NOMO-1 (cell line): ENCODE measurements around the gene ANXA8.
"Not testable (repeated sequence)": the region's sequence is repeated elsewhere in the genome, so short reads cannot be mapped to it uniquely, and the experiment has no call there.

ENCODE experiments used
- DNase-seq, 2 experiments: peaks; one replicate each; lab custom pipeline; 2025; ENCODE audit not compliant: unreplicated experiment in 2 of 2; lab: John Stamatoyannopoulos, UW

ANXA8 gene

GRCh38 chr10:47465216-47465917, 18.5 kb downstream of the ANXA8 start:
- DNase-seq = not testable (repeated sequence)

DNA sequence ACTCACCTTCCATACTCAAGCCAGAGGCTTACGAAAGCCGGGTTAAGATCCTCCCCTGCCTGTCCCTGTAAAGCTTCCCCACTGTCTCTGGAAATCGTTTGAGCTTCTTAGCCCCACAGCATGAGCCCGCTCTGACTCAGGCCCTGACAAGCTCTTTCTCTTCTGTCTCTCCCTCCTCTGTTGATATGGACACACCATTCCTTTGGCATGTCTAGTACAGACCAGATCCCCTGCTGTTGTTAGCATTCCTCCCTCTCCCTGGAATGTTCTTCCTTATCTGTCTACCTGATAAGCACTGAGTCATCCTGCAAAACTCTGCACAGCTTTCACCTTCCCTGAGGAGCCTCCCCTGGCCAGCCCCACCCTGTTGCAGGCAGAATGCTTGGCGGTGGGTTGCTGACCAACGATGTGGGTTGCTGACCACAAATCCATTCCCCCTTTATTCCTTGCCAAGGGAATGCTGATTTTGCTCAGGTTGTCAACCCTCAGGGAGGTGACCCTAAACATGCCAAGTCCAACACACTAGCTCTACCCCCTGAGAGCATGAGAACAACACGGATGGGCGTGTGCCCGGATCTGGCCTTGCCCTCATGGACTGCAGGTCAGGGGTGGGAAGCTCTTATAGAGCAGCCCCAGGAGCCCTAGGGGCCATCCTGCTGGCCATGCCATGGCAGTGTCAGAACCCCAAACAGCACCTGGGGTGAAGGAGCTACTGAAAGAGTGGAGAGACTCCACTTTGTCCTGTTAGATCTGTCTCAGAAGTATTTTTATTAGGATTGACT, 21.1 kb downstream of the ANXA8 start:
- not testable (repeated sequence) for DNase-seq

DNA sequence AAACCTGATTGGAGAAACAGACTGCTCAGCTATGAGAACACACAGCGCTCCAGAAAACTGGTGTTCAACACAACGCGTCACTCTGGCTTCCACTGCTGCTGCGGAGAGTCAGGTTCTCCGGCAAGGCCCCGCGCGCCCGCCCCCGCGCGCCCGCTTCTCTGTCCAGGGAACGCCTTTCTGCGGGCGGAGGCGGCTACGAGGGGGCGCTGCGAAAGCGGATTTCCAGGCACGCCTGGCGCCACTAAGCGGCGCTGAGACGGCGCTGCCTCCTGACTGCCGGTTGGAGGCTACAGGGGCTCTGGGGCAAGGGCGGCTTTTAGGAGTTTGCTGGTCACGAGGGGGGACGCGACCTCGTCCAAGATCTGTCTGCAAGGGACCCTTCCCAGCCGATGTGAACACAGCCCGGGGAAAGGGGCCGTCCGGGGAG, 22.6 kb downstream of the ANXA8 start:
- DNase-seq = peak in 1 of 2 experiments; percentile 12

DNA sequence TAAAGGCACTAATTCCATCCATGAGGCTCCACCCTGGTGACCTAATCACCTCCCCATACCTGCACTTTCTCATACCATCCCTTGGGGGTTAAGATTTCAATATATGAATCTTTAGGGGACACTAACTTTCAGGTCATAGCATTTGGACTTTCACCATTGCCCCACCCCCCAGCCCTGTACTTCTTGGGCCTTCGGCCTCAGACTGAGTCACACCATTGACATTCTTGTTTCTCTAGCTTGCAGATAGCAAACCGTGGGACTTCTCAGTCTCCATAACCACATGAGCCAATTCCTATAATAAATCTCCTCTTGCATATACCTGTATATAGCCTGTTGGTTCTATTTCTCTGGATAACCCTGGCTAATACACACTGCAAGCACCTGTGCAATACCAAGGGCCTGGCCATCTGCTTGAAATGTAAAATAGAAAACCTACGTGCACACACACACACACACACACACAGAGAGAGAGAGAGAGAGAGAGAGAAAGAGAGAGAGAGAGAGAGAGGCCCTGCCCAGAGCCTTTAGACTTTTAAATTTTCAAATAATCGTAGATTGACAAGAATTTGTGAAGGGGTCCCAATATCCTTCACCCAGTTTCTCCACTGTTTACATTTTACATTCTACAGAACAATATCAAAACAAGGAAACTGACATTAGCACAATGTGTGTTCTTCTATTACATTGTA, 25.3 kb downstream of the ANXA8 start:
- DNase-seq = no peak

- no peak for DNase-seq
These were observed 26.1 kb downstream of the ANXA8 start for GRCh38 chr10:47457826-47458225.

DNA sequence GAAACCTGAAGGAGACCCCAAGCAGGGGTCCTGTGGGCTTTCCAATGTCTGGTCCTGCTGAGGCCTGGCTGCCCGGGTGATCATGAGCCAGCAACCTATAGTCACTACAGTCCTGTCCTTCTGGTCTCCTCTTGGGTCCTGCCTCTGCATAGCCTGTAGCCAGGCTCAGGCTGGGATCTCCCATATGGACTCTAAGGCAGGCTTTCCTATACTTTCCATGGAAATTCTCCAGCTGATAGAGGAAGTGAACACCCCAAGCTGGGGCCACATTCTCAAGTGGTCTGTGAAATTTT, 26.4 kb downstream of the ANXA8 start:
- DNase-seq = no peak

- DNase-seq = no peak
These were observed 27.0 kb downstream of the ANXA8 start for GRCh38 chr10:47456794-47457527.

DNA sequence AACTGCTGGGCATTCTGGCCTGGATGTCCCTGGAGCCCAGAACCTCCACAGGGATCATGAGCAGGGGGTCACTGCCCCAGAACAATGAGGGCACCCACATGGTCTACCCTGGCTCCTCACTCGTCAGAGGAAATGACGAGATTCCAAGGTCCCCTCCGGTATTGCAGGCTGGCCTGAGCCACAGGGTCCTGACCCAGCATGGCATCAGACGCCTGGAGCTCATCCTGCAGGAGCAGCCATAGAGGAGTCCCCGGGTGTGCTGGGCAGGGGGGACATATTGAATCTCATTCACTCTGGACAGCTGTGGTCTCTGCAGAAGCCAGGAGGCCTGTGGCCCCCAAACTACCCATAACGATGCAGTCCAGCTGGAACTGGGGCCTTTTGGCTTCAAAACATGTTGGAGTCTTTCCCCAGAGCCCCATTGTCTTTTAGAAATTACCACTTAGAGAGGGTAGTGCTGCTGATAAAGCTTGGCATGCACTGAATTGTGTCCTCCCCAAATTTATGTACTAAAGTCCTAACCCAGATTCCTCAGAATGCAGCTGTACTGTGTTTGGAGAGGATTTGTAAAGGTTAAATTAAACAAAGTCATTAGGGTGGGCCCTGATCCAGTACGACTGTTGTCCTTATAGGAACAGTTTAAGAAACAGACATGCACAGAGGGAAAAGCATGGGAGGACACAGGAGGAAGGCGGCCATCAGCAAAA, 27.7 kb downstream of the ANXA8 start:
- DNase-seq = no peak

DNA sequence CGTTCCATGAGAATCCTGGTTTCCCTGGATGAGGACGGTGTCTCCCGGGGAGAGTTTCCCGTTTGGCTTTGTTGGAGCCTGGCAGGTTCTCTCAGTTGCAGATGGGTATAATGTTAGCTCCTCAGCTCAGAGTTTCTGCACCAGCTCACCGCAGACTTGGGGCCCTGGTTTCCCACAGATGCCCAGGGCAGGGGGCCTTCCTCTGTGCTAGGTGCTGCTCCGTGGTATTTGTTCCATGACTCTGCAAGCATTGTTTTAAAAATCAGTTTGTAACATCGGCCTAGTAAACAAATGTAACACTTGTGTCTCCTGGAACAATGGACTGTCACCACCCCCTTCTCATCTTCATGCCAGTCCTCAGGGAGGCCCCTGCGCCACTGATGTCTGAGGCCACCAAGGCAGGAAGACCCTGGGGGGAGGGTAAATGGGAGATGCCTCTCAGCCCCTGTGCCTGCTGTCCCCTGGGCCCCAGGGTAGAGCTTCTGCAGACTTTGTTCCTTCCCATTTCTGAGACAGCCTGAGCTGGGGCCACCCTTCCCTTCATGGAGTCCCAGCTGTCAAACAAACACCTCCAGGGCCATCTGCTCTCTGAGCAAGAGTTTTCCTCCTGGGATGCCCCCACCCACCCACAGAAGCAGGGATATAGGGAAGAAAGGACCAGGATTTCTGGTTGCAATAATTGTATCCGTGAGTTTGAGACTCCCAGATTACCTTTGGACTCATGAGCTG, 28.4 kb downstream of the ANXA8 start:
- not testable (repeated sequence) for DNase-seq

DNA sequence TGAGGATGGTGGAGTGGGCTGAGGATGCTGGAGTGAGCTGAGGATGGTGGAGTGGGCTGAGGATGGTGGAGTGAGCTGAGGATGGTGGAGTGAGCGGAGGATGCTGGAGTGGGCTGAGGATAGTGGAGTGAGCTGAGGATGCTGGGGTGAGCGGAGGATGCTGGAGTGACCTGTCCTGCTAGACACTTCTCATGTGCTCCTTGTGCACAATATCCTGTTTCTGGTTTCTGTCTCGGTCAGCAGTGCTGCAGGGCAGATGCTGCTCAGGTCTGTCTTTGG, 29.2 kb downstream of the ANXA8 start:
- no peak for DNase-seq

DNA sequence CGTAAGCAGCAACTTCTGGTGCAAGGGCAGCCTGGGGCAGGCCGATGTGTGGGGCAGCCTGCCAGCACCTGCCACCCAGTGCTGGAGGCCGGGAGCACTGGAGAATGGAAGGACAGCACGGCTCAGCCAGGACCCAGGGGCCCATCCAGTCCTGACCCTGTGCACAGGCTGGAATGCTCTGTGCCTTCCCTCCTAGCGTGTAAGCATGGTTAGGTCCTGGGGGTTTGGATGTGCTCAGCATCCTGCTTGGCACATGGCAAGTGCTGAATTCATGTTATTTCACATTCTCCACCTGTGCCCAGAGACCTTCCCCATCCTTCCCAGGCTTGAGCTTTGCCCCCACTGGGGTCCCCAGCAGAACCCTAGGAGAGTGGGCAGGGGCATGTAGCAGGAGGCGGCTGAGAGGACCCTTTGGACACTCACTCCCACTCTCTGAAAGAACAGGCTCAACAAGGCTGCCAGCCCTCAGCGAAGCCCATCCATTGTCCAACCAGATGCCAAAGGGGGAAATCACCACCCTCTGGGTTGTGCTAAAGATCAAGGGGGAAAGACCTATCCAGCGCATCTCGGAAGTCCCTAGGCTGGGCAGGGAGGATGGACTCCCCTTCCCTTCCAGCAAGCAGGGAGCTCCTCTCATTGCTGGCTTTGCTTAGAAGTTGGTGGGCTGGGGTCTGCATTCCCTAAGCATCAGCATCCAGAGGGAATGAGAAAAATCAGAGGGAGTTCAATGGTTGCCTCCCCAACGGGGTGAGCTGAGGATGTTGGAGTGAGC, 29.7 kb downstream of the ANXA8 start:
- DNase-seq = no peak

DNA sequence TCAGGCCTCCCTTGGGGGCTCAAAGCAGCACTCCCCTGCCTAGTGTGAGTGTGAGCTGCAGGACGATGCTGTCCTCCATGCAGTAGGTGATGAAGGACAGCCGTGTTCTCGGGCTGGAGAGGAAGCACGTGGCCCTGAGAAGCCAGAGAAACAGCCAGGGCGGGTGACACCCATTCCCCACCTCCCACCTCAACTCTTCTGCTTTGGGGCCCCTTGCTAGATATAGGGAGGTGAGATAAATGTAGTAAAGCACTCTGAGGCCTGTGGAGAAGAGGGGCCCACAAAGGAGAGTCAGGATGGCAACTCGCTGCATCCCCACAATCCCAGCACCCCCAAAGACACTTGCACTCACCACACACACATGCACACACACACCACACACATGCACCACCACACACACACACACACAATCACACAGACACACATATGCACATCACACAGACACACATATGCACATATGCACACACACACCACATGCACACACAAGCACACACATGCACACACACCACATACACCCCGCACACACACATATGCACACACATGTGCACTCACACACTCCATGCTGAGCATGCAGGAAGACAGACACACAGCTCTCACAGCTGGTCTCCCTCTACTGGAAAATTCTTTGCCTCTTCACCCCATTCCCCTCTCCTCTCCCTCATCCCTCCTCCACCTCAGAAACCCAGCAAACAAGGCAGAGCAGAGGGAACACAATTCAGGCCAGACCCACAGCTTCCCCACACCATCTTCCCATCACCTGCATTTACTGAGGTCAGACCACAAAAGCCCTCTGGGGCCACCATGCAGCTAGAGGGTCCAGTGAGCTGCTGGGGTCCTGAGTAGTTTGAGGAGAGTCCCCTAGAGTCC, 30.5 kb downstream of the ANXA8 start:
- DNase-seq = no peak

DNA sequence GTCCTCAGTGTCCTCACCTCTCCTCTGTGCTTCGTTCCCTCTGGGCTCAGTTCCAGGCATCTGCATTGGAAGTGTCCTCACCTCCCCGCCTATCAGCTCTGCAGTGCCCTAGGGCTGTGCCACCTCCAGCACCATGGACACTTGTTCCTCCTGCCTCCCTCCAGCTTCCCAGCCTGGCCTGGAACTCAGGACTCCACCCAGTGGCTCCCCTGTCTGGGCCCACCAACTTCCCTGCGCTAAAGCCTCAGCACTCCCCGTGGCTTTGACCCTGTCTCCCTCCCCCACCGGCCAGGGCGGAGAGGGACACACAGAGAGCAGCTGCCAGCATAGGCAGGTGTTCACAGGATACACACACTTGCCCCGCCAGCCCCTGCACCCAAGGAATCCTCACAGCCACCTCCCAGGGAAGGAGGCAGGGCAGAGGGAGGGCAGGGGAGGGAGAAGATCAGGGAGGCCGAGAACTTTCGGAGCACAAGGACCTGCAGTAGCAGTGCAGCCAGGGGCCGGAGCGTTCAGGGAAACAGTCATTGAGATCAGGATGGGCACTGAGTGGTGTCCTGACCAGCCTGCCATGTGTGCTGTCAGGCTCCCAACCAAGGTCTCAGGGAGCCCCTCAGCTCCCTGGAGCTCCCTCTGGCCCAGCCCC, 31.3 kb downstream of the ANXA8 start:
- DNase-seq = no peak

DNA sequence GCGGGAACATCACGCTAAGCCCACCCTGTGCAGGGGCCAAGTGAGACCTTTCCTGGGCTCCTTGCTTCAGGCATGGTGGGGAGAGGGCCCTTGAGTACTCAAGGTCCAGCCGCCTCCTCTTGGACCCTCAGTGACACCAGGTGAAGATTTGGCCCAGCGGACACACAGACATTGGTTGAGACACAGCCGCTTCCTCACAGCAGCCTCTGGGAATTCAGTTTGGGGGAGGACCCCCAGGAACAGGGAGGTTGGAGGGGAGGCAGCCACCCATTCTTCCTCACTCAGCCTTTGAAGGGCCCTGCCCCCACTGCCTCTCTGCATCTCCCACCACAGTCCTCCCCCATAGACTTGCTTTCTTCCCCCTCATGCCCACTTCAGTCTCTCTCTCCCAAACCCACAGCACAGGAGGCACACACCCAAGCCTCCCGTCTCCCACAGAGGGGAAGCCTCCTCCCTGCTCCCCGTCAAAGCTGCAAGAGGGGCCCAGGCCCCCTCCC, 31.9 kb downstream of the ANXA8 start:
- no peak for DNase-seq

DNA sequence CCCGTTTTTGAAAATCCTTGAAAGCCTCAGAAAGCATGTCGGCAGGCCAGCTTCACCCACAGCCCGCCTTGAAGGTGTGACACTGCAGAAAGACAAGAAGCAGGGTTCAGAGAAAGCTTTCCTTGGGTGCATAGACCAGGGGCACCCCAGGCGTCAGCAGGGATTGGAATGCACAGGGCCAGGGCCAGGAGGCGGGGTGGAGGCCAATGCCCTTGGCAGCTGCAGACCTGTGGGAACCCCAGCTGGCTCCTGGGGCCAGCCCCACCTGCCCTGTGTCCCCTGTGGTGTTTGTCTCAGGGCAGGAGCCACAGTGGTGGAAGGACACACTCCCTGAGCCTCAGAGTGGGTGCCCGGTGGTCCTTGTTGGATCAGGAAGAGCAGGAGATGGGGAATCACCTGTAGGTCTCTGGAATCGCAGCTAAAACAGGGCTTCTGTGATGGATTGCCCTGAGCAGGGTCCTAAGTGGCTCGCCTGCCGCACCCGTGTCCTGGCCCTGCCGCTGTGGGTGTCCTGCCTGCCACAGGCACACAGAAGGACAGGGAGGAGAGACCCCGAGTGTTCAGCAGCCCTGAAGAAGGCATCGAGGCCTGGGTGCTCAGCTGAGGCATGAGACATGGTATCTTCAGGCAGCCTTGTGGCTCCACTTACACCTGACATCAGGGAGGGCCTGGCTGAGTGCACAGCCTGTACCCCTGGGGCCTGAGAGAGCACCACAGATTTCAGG, 32.5 kb downstream of the ANXA8 start:
- no peak for DNase-seq

- no peak for DNase-seq
These were observed 33.5 kb downstream of the ANXA8 start for GRCh38 chr10:47450442-47450841.

DNA sequence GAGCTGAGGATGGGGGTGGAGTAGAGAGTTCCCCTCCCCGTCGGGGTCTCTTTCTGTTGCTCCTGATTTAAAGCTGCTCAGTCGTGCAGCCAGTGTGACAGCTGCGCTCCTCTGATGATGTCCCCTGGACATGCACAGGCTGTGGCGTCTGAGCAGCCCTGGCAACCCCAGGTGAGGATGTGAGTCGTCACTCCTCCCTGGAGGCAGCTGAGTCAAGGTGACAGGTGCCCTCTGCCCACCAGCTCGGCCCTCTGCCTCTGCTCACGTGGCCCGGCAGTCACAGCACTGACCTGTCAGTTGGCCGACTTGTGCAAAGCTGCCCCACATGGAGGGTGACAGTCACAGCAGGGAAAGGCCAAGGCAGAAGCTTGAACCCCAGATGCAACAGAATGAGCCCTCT, 33.9 kb downstream of the ANXA8 start:
- no peak for DNase-seq
